ENCODE data around the gene DUSP8. TPM values are rescaled to one million over a fixed set of nuclear protein-coding genes. Genes with fewer than 3 reads are reported as not detected.
A peak's percentile ranks its signal among the peaks of the same experiment; 100 is the strongest.
"Not testable (repeated sequence)": the region's sequence is repeated elsewhere in the genome, so short reads cannot be mapped to it uniquely, and the experiment has no call there.

Gene DUSP8
- polyA plus RNA-seq, 2 of the 4 experiments (the other 2 are of a cell fraction), result 0.72 to 2.6 TPM

- ChIA-PET POLR2A (no interaction called here), CTCF (interaction anchor here (0.6 to 3.4 kb wide), 35 partner anchors 8 to 836 kb away, joined by 3 to 58 read pairs (median 5); no protein-coding TSS in a partner anchor)
- no peaks in the 10 kb centered on the region for H3K9me3 ChIP-seq
- no peak for ATAC-seq
- H3K4me2 ChIP-seq, result no peak overlapping the region
- no peak for DNase-seq (ENCODE audit: low read depth in 1 of 2, low spot score in 1 of 2)
- no peak for FAIRE-seq
- 84% methylated on average over 24 of the region's 31 CpGs for WGBS (ENCODE audit: missing lambda C conversion rate)
- no peak overlapping the region for H3K4me3 ChIP-seq
- TF ChIP-seq SREBF2 (IDR thresholded peaks at IDR 0.05), result no peak
- TF ChIP-seq JUN (IDR thresholded peaks at IDR 0.05), result no peak
- TF ChIP-seq FOSL2 (IDR thresholded peaks at IDR 0.05), result no peak
- TF ChIP-seq FOSL2 (CRISPR knock-in tag; IDR thresholded peaks at IDR 0.05), result no peak
- TF ChIP-seq BCL3 (IDR thresholded peaks at IDR 0.05), result no peak
- TF ChIP-seq RFX5 (IDR thresholded peaks at IDR 0.05), result no peak
- no peak for TF ChIP-seq CHD4 (IDR thresholded peaks at IDR 0.05; ENCODE audit: borderline replicate concordance)
- TF ChIP-seq PHF8 (IDR thresholded peaks at IDR 0.05; ENCODE audit: borderline replicate concordance, low read depth), result no peak
- no peak for TF ChIP-seq CTCF (IDR thresholded peaks at IDR 0.05)
- TF ChIP-seq TFCP2L1 (CRISPR knock-in tag; IDR thresholded peaks at IDR 0.05), result no peak
- TF ChIP-seq MAZ (IDR thresholded peaks at IDR 0.05; ENCODE audit: borderline replicate concordance, low read depth, low read length), result no peak
- TF ChIP-seq RARB (CRISPR knock-in tag; IDR thresholded peaks at IDR 0.05), result no peak
- no peak for TF ChIP-seq TP53 (CRISPR knock-in tag; IDR thresholded peaks at IDR 0.05)
- no peak overlapping the region for H3K27ac ChIP-seq
- H3K4me1 ChIP-seq, result peaks cover 7% of the 10 kb centered on the region; the same call in 1 of the 3 replicates
These were observed 57.6 kb downstream of the DUSP8 start for GRCh38 chr11:1514336-1515061.

- Histone ChIP-seq H3K4me2 (no peak overlapping the region), H3K9me3 (no peaks in the 10 kb centered on the region), H3K27ac (no peak overlapping the region), H3K4me3 (no peak overlapping the region), H3K4me1 (peaks cover 7% of the 10 kb centered on the region; the same call in 1 of the 3 replicates)
- ChIA-PET POLR2A (no interaction called here), CTCF (interaction anchor here (1.0 to 3.4 kb wide), 12 partner anchors 10 to 401 kb away, joined by 3 to 58 read pairs (median 8); no protein-coding TSS in a partner anchor)
- WGBS (ENCODE audit: missing lambda C conversion rate), result 82% methylated on average over 22 of the region's 23 CpGs
- FAIRE-seq (no peak), DNase-seq (ENCODE audit: low read depth in 1 of 2, low spot score in 1 of 2) (no peak), ATAC-seq (no peak)
- TF ChIP-seq ELK1 (IDR thresholded peaks at IDR 0.05; ENCODE audit: low read depth, low read length) (no peak), ZFP36 (IDR thresholded peaks at IDR 0.05; ENCODE audit: borderline replicate concordance, partially characterized antibody) (no peak), HOXA7 (CRISPR knock-in tag; IDR thresholded peaks at IDR 0.05) (no peak), JUN (IDR thresholded peaks at IDR 0.05) (no peak), RARB (CRISPR knock-in tag; IDR thresholded peaks at IDR 0.05) (no peak)
These were observed 58.5 kb downstream of the DUSP8 start for GRCh38 chr11:1513326-1514296.

- peak in 1 of 2 experiments; percentile 24 for DNase-seq (ENCODE audit: low read depth in 1 of 2, low spot score in 1 of 2)
- H3K4me1 ChIP-seq, POLR2A ChIA-PET, H3K9me3 ChIP-seq, H3K4me3 ChIP-seq, H3K27ac ChIP-seq, ATAC-seq, FAIRE-seq, H3K4me2 ChIP-seq: not testable (repeated sequence)
- CTCF ChIA-PET, result interaction anchor here (1.8 kb wide), 1 partner anchor 34 kb away, joined by 6 read pairs; no protein-coding TSS in a partner anchor
- 88% methylated on average over 5 of the region's 9 CpGs for WGBS (ENCODE audit: missing lambda C conversion rate)
These were observed 59.4 kb downstream of the DUSP8 start for GRCh38 chr11:1512531-1513258.

Data from A549 (cell line).